GDM1 (cell line): Measurements from ENCODE around the gene RCAN1.
"Not testable (repeated sequence)": the region's sequence is repeated elsewhere in the genome, so short reads cannot be mapped to it uniquely, and the experiment has no call there.

ENCODE experiments used
- DNase-seq: peaks from one replicate; lab custom pipeline; 2025; lab: John Stamatoyannopoulos, UW

Gene RCAN1

DNA sequence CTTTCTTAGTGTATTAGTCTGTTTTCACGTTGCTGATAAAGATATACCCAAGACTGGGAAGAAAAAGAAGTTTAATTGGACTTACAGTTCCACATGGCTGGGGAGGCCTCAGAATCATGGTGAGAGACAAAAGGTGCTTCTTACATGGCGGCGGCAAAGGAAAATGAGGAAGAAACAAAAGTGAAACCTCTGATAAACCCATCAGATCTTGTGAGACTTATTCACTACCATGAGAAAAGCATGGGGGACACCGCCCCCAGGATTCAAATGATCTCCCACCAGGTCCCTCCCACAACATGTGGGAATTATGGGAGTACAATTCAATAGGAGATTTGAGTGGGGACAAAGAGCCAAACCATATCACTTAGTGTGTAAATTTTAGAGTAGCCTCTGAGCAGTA is 46.1 kb downstream of the RCAN1 start:
- DNase-seq: not testable (repeated sequence)

DNA sequence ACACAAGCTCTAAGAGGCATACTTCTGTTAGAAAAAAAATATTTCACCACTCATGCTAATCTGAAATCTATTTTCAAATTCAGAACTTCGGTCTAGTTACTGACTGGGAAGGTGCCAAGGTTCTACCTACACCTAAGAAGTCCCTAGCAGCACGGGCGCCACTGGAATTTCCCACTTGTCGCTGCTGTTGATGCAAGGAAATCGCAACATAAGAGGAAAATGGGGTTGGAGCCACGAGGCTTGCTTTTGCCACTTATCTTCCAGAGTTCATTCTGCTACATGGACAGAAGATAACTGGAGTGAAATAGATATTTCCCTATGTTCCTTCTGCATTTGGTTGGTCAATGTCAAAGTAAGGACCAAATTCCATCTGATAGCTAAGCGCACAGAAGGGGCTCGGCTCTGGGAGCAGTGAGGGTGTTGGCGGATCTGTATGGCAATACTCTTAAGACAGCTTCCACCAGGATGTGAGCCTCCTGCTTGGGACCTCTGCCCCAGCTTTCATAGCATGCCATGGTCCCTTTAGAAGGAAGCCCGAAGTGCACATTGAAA is 47.2 kb downstream of the RCAN1 start:
- DNase-seq: no peak

DNA sequence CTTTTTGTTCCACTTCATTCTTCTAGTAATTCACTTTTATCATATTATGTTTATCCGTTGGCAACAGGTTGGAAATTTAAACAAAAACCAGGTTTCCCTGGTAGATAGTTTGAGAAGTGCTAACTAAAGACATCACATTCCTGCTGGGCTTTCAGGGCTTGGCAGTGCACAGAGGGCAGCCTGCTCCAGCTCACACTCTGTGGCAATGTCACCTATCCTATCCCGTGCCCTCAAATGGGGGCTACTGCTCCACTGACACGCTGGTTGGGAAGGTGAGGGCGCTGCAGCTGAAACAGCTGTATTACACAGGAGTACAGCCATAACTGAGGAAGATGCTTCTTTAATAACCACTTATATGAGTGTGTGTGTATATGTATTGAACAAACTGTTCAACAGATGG is 49.7 kb downstream of the RCAN1 start:
- no peak for DNase-seq

DNA sequence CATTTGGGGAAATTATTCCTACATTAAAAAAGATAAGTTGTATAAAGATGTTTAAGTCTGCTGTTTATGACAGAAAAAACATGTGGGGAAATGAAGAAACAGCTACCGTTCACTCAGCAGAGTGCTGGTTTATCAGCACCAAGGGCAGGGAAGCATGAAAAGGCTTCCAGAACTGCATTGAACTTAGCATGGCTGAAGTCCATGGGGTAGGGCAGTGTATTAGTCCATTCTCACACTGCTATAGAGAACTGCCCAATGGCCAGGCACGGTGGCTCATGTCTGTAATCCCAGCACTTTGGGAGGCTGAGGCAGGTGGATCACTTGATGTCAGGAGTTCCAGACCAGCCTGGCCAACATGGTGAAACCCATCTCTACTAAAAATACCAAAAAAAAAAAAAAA is 51.5 kb downstream of the RCAN1 start:
- not testable (repeated sequence) for DNase-seq

DNA sequence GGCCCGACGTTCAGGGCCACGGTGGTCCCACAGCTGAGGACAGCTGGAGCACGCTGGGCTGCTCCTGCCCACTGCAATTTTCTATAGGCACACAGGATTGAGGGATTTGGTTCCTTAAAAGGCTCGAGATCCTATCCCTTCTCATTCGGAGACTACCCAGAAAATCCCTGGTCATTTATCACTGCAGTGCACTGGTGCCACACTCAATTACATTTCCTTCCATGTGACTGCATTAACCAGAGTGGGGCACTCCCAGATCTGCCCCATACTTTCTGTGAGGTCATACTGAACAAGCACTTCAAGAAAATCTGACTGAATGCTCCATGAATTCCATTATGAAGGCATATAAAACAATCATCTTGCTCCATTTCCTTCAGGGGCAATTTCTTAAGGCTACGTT is 53.1 kb downstream of the RCAN1 start:
- DNase-seq: no peak

DNA sequence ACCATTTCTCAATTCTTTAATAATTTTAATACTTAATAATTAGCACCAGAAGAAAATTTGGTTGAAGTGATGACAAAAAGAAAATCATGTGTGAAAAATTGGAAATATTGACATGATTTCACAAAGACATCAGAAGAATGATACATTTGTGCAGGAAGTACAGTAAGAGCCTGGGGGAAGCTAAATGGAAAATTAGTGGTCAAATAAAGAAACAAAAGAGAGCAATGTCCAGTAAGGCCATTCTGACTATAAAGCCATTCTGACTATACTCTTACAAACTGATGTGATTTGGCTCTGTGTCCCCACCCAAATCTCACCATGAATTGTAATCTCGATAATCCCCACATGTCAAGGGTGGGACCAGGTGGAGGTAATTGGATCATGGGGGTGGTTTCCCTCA is 54.3 kb downstream of the RCAN1 start:
- DNase-seq: no peak

DNA sequence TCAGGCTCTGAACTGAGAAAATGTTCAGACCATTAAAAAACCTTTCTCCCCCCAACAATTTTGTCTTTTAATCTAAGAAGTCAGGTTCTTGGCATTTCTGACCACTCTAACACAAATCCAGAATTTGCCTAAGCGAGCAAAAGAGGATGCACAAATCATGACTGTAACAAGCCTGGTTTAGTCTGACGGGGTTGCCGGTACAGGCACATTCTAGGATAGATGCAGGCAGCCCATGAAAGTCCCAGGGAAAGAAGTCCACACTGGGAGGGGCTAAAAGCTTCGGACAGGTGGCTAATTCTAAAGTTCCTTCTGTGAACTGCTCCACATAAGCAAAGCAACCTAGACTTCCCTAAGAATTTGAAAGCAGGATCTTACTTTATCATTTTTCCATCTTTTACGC is 54.9 kb downstream of the RCAN1 start:
- DNase-seq: no peak

DNA sequence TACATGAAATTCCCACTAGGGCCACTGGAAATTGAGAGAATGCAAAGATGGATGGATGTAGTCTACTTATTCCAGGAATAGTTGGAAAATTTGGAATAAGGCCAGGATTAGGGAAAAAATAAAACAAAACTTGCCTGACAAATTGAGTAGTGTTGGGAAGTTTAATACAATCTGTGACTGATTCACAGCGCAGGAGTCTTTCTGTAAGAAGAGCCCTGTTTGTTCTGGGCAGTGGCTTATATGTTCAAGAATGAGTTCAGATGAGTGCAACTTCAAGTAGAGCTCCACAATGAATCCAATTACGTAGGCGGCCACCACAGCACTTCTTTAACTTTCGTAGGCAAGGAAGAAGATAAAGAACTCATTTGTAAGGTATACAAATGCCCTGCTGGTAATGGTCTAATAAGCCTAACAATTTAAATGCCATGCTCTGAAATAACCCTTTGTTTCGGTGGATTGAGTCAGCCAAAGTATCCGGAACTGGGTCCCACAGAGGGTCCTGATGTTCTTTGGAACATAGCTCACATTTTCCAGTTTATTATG is 55.8 kb downstream of the RCAN1 start:
- DNase-seq: no peak

DNA sequence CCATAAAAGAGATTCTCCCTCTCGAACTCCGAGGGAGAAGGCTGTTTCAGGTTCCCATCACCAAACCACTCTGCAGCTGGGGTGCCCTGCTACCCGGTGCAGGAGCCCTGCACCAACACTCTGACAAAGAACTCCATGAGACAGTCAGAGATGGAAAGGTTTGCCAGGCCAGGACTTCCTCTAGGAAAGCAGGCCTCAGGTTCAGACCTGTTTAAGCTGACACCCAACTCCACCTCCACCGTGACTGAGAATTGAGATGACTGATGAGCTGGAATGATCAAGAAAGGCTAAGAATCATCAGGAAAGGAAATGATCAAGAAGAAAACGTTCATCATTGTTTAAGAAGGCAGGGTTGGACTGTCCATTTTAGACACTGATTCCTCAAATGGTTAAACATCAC is 56.7 kb downstream of the RCAN1 start:
- DNase-seq: no peak

DNA sequence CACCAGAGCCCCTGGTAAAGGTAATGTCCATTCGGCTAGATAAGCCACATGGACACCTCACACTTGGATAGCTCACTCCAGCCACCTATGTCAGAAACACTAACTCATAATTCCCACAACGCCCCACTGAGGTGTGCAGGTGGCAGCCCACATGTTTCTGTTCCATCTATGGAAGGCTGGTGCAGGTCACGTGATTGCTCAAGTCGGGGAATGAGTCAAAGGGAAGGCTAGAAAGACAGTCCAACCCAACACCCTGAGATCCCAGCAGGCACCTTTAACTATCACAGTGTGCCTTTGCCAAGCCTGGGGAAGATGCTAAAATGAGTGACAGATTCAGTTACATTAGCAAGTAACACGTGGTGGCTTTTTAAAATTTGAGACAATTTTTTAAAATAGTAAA is 57.7 kb downstream of the RCAN1 start:
- no peak for DNase-seq

DNA sequence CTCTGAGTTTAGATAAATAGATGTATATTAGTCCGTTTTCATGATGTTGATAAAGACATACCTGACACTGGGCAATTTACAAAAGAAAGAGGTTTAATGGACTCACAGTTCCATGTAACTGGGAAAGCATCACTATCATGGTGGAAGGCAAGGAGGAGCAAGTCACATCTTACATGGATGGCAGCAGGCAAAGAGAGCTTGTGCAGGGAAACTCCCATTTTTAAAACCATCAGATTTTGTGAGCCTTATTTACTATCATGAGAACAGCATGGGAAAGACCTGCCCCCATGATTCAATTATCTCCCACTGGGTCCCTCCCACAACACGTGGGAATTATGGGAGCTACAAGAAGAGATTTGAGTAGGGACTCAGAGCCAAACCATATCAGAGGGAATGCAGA is 60.2 kb downstream of the RCAN1 start:
- DNase-seq: not testable (repeated sequence)

DNA sequence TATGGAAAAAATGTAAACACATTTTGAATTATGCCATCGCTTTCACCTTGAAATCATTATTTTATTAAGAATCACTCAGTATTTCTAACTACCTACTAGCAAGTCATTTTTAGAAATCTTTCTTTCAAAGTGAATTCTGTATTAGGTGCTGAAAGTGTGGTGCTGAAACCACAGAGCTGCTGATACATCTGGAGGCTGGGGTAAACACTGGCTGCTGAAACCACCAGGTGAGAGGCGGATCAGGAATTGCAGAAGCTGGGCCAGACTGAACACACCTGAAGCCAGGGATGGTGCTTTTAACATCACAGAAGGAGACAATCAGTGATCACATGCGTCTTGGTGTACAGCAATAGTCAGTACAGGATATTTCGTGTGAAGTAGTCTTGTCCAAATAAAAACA is 60.7 kb downstream of the RCAN1 start:
- no peak for DNase-seq

DNA sequence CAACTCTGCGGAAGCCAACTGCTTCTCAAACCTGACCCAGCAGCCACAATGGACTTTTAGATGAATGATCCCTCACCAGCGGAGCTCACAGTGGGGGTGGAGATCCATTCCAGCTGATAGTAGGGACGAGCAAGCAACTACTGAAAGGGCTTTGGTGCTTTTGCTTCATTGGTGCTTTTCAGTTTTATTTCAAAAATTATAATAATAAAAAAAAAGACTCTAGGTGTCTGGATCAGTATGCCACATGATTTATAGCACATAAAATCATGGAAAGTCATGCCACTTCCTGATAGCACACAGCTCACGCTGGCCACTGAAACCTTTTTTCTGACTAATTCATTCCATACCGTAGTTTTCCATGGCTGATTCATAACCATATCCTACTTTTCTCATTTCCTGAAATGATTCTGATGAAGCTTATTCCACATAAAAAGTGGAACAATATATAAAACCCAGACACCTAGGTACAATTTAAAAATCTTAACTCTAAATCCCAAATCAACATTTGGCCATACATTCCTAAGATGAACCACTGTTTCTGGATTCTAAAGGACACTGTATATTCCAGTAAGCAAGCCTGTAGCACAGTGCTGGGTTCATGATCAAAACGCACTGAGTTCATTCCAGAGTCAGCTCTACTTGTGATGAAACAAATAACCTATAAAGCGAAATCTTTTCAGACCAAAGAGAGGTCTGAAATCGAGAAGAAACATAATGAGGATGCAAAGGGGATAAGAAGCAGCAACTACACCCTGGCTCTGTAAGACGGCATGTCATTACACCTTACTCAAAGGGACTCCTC is 61.6 kb downstream of the RCAN1 start:
- DNase-seq: no peak

DNA sequence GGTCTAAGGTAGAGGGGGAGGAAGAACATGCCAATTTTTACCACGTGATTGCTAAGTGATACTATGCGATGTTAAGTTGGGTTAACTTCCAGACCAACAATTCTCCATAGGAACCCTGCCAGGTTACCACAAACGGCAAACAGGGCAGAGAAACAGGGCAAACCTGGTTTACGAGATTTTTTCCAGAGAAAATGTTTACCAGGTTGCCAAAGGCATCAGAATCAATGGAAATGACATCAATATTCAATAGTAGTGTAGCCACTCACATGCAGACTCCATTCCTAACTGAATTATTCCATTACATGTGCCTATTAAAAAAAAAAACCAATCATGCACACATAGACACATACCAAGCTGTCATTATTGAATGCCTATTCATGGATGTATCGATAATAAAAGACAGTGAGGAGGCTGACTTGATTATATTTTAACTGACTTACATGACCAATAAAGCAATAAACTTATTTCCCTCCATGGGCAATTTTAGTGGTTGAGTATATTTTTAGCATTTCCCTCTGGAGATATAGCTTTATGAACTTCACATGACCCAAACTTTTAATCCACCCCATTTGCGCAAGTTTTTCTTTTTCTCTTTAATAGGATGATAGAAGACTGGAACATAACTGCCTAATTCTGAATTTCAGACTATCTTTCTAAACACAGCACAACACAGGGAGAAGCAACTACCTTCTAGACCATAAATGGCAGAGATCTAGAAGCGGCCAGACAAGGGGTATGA is 62.4 kb downstream of the RCAN1 start:
- no peak for DNase-seq

DNA sequence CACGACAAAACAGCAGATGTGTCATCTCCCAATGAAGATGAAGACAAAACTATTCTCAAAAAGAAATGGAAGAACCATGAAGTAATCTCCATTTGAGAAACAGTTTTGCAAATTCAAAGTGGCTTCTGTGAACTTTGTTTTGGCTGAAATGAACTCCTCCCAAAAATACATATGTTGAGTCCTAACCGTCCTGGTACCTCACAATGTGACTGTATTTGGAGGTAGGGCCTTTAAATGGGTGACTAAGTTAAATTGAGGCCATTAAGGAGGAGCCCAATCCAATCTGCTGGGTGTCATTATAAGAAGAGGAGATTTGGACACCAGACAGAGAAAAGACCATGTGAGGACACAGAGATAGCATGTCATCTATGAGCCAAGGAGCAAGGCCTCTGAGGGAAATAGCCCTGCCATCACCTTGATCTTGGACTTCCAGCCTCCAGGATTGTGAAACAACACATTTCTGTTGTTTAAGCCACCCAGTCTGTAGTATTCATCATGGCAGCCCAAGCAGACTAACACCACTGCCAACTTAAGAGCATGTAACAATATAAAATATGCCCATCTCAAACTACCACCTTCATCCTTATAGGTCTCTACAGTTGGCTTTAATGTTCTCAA is 64.6 kb downstream of the RCAN1 start:
- DNase-seq: no peak

DNA sequence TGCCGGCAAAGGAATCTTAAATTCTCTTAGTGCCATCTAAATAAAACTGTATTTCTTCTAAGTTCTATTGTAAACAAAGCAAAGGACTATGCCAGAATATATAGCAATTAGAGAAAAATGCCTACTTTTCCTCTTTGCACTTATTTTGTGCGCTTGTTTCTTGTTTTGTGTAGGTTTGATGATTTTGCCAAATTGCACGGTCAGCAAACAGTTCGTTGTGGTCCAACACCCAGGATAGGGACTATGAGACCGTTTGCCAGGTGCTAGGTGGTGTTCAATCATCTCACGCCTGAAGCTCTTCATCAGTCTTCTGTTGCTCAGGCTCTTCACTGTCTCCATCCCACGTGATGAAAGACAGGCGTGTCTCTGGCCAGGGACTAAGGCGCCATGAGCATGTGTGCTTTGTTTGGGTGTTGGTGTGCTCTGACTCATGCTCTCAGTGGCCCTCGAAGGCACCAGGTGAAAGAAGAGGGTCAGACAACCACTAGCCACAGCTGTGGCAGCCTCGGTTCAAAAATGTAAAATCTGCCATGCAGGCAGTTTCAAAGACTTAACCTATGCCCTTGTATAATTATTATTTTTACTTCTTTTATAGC is 66.0 kb downstream of the RCAN1 start:
- no peak for DNase-seq

DNA sequence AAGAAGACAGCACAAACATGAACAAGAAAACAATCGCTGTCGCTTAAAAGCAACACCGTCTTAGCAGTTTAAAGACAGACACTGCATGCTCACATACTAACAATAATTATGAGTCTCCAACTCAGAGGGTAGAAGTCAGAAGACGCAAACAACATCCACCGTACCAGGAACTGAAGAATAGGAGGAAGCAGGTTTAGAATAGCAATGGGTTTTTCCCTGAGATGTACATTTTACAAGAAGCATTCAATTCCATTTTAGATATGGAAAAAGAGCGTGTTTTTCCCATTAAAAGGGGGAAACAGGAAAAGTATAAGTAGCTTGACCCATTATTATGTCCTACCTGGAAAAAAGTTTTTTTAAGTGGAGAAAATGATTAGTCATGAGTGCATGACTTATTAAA is 68.4 kb downstream of the RCAN1 start:
- no peak for DNase-seq

DNA sequence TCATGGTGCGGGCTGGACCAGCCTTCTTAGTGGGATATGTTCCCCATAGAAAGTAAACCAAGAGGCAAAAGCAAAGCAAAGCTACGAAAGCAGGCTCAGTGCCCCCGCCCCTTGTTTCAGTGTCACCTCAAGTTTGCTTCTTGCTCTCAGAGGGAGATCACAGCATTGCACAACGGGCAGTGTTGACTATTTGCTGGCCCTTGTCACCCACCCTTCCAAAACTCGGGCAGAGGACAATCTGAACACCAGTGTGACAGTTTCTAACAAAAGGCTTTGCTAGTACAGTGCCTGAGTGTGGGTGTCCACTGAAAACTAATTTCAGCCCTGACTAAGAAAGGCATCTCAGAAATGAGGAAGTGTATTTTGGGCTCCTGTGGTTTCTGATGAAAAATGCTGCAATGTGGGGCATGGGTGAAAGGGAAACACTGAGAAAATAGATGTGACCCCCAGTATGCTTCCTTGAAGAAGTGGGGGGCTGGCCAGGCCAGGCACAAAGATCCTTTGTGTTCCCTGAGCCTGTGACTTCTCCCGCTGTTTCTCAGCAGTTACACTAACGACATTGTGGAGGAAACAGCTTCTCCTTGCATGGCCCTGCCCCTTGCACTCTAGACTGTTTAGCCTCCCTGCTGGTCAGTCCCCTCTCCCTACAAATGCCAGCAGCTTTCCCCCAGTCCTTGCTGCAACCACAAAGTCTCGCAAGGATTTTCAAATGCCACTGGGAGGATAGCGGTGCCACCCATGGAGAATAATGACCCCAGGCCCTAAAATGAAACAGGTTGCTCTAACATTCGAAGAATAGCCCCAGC is 69.6 kb downstream of the RCAN1 start:
- peak; percentile 70 for DNase-seq

DNA sequence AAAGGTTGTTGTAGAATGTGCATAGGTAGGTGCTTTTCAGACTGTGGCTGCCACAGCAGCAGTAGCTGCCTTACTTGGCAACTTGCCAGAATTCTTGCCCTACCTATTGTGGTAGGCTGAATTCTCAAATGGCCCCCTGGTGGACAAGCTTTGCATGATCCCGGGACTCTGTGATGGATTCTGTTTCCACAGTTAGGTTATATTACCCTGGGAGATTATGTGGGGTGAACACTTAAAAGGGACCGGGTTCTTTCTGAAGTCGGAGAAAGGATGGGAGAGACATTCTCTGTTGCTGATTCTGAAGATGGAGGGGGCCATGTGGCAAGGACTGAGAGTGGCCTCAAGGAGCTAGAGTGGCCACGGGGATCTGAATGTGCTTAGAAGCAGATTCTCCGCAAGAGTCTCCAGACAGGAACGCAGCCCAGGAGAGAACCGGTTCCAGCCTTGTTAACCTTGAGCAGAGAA is 70.8 kb downstream of the RCAN1 start:
- peak; percentile 15 for DNase-seq

DNA sequence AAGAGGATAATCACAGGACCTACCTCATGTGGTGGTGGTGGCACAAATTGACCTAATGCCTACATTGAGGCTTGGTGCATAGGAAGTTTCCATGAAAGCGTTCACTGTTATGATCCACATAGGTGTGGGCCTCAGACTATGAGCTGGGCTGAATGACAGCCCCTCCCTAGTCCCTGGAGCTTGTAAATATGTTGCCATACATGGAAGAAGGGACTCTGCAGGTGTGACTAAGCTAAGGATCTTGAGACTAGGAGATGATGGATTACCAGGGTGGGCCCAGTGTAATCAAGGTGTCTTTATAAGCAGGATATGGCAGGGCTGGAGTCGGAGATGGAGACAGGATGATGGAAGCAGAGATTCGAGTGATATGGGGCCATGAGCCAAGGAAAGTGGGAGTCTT is 71.9 kb downstream of the RCAN1 start:
- no peak for DNase-seq

DNA sequence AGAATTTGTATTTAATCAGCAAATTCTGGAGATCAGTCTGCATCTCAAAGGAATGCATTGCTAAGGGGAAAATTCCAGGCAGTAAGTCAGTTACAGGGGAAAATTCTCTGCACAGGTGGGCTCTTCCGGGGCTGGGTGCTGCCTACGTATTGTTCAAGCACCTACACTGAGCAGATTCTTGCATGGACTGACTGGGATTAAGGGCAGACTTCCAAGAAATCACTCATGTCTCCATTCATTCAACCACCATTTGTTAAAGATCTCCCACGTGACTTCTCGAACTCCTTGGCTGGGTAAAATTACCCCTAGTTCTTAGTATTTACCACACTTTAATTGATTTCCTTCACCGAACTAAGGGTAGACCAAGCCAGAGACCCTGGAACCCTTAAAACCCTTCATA is 74.7 kb downstream of the RCAN1 start:
- no peak for DNase-seq
